Subcutaneous adipose tissue (tissue), 4 donors: ENCODE measurements around the gene OR10G8. TPM values are rescaled to one million over a fixed set of nuclear protein-coding genes. Genes with fewer than 3 reads are reported as not detected.

ENCODE experiments used
- CTCF ChIP-seq: fragments of 450-650 bp; IDR thresholded peaks from one replicate; pipeline ENCODE4 v1.5.1; 2016; ENCODE audit warnings: low read depth, mild to moderate bottlenecking, control low read depth, antibody characterized with exemption, moderate library complexity
- total RNA-seq, 4 donors: library from RNA; depleted of rRNA; stranded (reverse); fragments of >200 nt; gene quantifications; one replicate each; pipeline ENCODE4 v1.1.0, GENCODE V29; 2016

Gene OR10G8
- total RNA-seq, 4 donors from 2014 or later: not detected

GRCh38 chr11:124071623-124071948, 45.0 kb downstream of the OR10G8 start:
- TF ChIP-seq CTCF: no peak

- no peak for TF ChIP-seq CTCF
Observed at GRCh38 chr11:124072147-124072546, 45.5 kb downstream of the OR10G8 start.

- TF ChIP-seq CTCF: no peak
Observed at GRCh38 chr11:124074554-124074953, 48.0 kb downstream of the OR10G8 start.

DNA sequence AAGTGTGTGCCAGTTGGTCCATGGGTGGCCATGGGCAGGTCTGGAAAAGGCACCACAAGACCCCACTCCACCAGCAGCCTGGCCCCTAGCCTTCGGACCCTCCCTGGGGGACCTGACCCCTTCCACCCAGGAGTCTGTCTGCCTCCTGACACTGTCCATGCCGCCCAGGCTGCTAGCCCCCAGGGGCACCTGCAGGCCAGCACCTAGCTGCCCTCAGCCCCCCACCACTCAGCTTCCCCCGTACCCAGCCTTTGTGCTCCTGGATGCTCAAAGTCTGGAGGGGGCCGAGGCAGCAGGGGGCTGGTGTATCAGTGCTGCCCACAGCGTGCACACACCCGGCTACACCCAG, 48.9 kb downstream of the OR10G8 start:
- no peak for TF ChIP-seq CTCF

DNA sequence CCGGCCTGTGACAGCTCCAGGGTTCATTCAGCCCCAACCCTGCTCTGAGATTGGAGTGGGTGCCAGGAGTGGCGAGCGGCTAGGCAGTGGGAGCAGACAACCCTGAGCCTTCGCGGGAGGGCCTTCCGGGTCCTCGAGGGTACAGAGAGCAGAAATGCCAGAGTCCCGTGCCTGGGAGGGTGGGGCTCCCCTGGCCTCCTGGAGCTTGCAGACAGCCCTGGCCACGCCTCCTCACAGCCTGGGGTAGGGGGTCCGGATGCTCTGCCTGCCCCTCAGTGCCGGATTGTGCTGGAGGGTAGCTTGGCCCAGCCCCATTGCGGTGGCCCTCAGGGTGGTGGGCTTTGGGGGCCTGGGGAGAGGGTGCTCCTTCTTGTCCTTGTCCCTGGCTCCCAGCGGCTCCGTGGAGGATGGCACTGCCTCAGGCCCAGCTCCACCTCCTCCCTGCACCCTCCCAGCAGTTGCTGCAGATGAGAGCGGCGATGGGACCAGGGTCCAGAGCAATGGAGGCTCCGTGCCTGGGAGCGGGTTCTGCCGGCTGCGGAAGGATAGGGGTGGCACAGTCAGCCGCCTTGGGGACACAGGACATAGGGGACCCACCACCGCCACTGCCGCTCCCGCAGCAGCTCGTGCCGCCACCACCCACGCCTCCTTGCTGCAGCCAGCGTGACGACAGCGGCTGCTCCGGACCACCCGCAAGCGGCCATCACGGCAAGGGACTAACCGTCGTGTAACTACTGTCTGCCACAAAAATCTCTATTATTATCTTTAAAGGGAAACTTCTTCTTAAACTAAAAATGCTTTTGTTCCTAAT, 49.4 kb downstream of the OR10G8 start:
- TF ChIP-seq CTCF: no peak

- no peak for TF ChIP-seq CTCF
Observed at GRCh38 chr11:124077266-124077665, 50.7 kb downstream of the OR10G8 start.

- TF ChIP-seq CTCF: no peak
Observed at GRCh38 chr11:124078591-124078990, 52.0 kb downstream of the OR10G8 start.
